ENCODE data around the gene TBC1D22A. TPM values are rescaled to one million over a fixed set of nuclear protein-coding genes. Genes with fewer than 3 reads are reported as not detected.

TBC1D22A gene
- total RNA-seq, 2 donors from 2014 or later = 11.5 to 15.4 TPM

- H3K36me3 ChIP-seq = no peaks in the 10 kb centered on the region
- H3K27ac ChIP-seq = no peak overlapping the region
- no peaks in the 10 kb centered on the region for H3K27me3 ChIP-seq
- no peak overlapping the region for H3K4me3 ChIP-seq
- no peaks in the 10 kb centered on the region for H3K9me3 ChIP-seq
- no peak for DNase-seq (ENCODE audit: low spot score)
- no peaks in the 10 kb centered on the region for H3K4me1 ChIP-seq
- TF ChIP-seq CTCF (IDR thresholded peaks at IDR 0.05) = no peak
Measured at GRCh38 chr22:47044722-47045535, 282.5 kb downstream of the TBC1D22A start.

- no peak for TF ChIP-seq CTCF (IDR thresholded peaks at IDR 0.05)
- no peak overlapping the region for H3K4me3 ChIP-seq
- no peaks in the 10 kb centered on the region for H3K9me3 ChIP-seq
- H3K4me1 ChIP-seq = no peaks in the 10 kb centered on the region
- no peaks in the 10 kb centered on the region for H3K27me3 ChIP-seq
- H3K36me3 ChIP-seq = no peaks in the 10 kb centered on the region
- no peak for DNase-seq (ENCODE audit: low spot score)
- no peak overlapping the region for H3K27ac ChIP-seq
Measured at GRCh38 chr22:47045691-47046410, 283.4 kb downstream of the TBC1D22A start.

GRCh38 chr22:47046411-47047065 is 284.1 kb downstream of the TBC1D22A start:
- Histone ChIP-seq H3K9me3 (no peaks in the 10 kb centered on the region), H3K36me3 (no peaks in the 10 kb centered on the region), H3K27ac (no peak overlapping the region), H3K4me1 (no peaks in the 10 kb centered on the region), H3K27me3 (no peaks in the 10 kb centered on the region), H3K4me3 (no peak overlapping the region)
- TF ChIP-seq CTCF (IDR thresholded peaks at IDR 0.05) = no peak
- DNase-seq (ENCODE audit: low spot score) = no peak

- TF ChIP-seq CTCF (IDR thresholded peaks at IDR 0.05) = no peak
- Histone ChIP-seq H3K4me3 (no peak overlapping the region), H3K27me3 (no peaks in the 10 kb centered on the region), H3K9me3 (no peaks in the 10 kb centered on the region), H3K36me3 (no peaks in the 10 kb centered on the region), H3K4me1 (no peaks in the 10 kb centered on the region), H3K27ac (no peak overlapping the region)
- no peak for DNase-seq (ENCODE audit: low spot score)
Measured at GRCh38 chr22:47047321-47048122, 285.1 kb downstream of the TBC1D22A start.

Data from right atrium auricular region (tissue), 2 donors.